ENCODE results near the gene OR2F1. TPM values are rescaled to one million over a fixed set of nuclear protein-coding genes. Genes with fewer than 3 reads are reported as not detected.

OR2F1 gene
- 0.04 TPM in 1 of 2 replicates, not detected in the other for total RNA-seq
- polyA plus RNA-seq = not detected in 2 replicates

GRCh38 chr7:143954544-143954943 lies at the start of gene OR2F1:
Gene OR2F1 (plus strand): TSS chr7:143954844. CDS start chr7:143959971, 5,127 bp downstream.
- H3K4me1 ChIP-seq (ENCODE audit: insufficient read depth) = no peaks in the 10 kb centered on the region
- H3K36me3 ChIP-seq (replicated peaks; ENCODE audit: insufficient read depth, low read depth) = no peaks in the 10 kb centered on the region
- H3K27me3 ChIP-seq = no peaks in the 10 kb centered on the region
- no peak within 1 kb of the TSS for H3K4me2 ChIP-seq
- H3K79me2 ChIP-seq = no peaks in the 10 kb centered on the region
- no peaks in the 10 kb centered on the region for H3K9me2 ChIP-seq (replicated peaks; ENCODE audit: insufficient read depth)
- H3K9me3 ChIP-seq (ENCODE audit: low read depth) = no peaks in the 10 kb centered on the region
- H3K4me3 ChIP-seq = no peak within 1 kb of the TSS
- 79% methylated on average over 3 of the region's 3 CpGs for WGBS (ENCODE audit: low lambda C conversion rate, missing lambda C conversion rate)
- H4K20me1 ChIP-seq (ENCODE audit: insufficient read depth, poor library complexity, severe bottlenecking) = no peaks in the 10 kb centered on the region
- H3K27ac ChIP-seq = no peak within 1 kb of the TSS
- H2AFZ ChIP-seq = no peak within 1 kb of the TSS
- no peak for DNase-seq (ENCODE audit: low spot score)
- TF ChIP-seq CTCF (IDR thresholded peaks at IDR 0.05; ENCODE audit: poor library complexity) = no peak
- TF ChIP-seq EZH2phosphoT487 (IDR thresholded peaks at IDR 0.05; ENCODE audit: low read depth, severe bottlenecking, unreplicated experiment) = no peak
- TF ChIP-seq EZH2 (IDR thresholded peaks at IDR 0.05; ENCODE audit: borderline replicate concordance) = no peak

- no peaks in the 10 kb centered on the region for H4K20me1 ChIP-seq (ENCODE audit: insufficient read depth, poor library complexity, severe bottlenecking)
- H3K27me3 ChIP-seq = no peaks in the 10 kb centered on the region
- H3K36me3 ChIP-seq (replicated peaks; ENCODE audit: insufficient read depth, low read depth) = no peaks in the 10 kb centered on the region
- H3K9me2 ChIP-seq (replicated peaks; ENCODE audit: insufficient read depth) = no peaks in the 10 kb centered on the region
- H3K4me1 ChIP-seq (ENCODE audit: insufficient read depth) = peaks cover 19% of the 10 kb centered on the region
- H2AFZ ChIP-seq = peak overlapping the region; percentile 55
- H3K4me3 ChIP-seq = no peak overlapping the region
- 100% methylated on average over 1 of the region's 1 CpG for whole genome bisulfite sequencing (ENCODE audit: low lambda C conversion rate, missing lambda C conversion rate)
- H3K9me3 ChIP-seq (ENCODE audit: low read depth) = no peaks in the 10 kb centered on the region
- peaks cover 6% of the 10 kb centered on the region for H3K79me2 ChIP-seq
- TF ChIP-seq EZH2 (IDR thresholded peaks at IDR 0.05; ENCODE audit: borderline replicate concordance) = no peak
- TF ChIP-seq EZH2phosphoT487 (IDR thresholded peaks at IDR 0.05; ENCODE audit: low read depth, severe bottlenecking, unreplicated experiment) = no peak
- no peak for TF ChIP-seq CTCF (IDR thresholded peaks at IDR 0.05; ENCODE audit: poor library complexity)
- peak overlapping the region; percentile 59 for H3K4me2 ChIP-seq
- peak overlapping the region; percentile 93 for H3K27ac ChIP-seq
- no peak for DNase-seq (ENCODE audit: low spot score)
Observed at GRCh38 chr7:143905509-143905908, 49.1 kb upstream of the OR2F1 start.

- H3K9me2 ChIP-seq (replicated peaks; ENCODE audit: insufficient read depth) = no peaks in the 10 kb centered on the region
- peaks cover 17% of the 10 kb centered on the region for H3K4me1 ChIP-seq (ENCODE audit: insufficient read depth)
- H3K79me2 ChIP-seq = no peaks in the 10 kb centered on the region
- no peaks in the 10 kb centered on the region for H4K20me1 ChIP-seq (ENCODE audit: insufficient read depth, poor library complexity, severe bottlenecking)
- no peak for TF ChIP-seq EZH2phosphoT487 (IDR thresholded peaks at IDR 0.05; ENCODE audit: low read depth, severe bottlenecking, unreplicated experiment)
- TF ChIP-seq CTCF (IDR thresholded peaks at IDR 0.05; ENCODE audit: poor library complexity) = no peak
- no peak for TF ChIP-seq EZH2 (IDR thresholded peaks at IDR 0.05; ENCODE audit: borderline replicate concordance)
- no peak overlapping the region for H3K4me2 ChIP-seq
- peak overlapping the region; percentile 93 for H3K27ac ChIP-seq
- WGBS (ENCODE audit: low lambda C conversion rate, missing lambda C conversion rate) = 94% methylated on average over 9 of the region's 9 CpGs
- DNase-seq (ENCODE audit: low spot score) = no peak
- no peak overlapping the region for H2AFZ ChIP-seq
- no peaks in the 10 kb centered on the region for H3K9me3 ChIP-seq (ENCODE audit: low read depth)
- H3K4me3 ChIP-seq = no peak overlapping the region
- H3K27me3 ChIP-seq = no peaks in the 10 kb centered on the region
- H3K36me3 ChIP-seq (replicated peaks; ENCODE audit: insufficient read depth, low read depth) = no peaks in the 10 kb centered on the region
Observed at GRCh38 chr7:143906151-143906550, 48.5 kb upstream of the OR2F1 start.

GRCh38 chr7:143906895-143907294 lies 47.7 kb upstream of the OR2F1 start:
- Histone ChIP-seq H3K9me3 (ENCODE audit: low read depth) (no peaks in the 10 kb centered on the region), H3K27me3 (no peaks in the 10 kb centered on the region), H4K20me1 (ENCODE audit: insufficient read depth, poor library complexity, severe bottlenecking) (no peaks in the 10 kb centered on the region), H3K4me1 (ENCODE audit: insufficient read depth) (peaks cover 17% of the 10 kb centered on the region), H3K4me2 (no peak overlapping the region), H3K9me2 (replicated peaks; ENCODE audit: insufficient read depth) (no peaks in the 10 kb centered on the region), H3K79me2 (no peaks in the 10 kb centered on the region), H3K4me3 (no peak overlapping the region), H3K36me3 (replicated peaks; ENCODE audit: insufficient read depth, low read depth) (no peaks in the 10 kb centered on the region), H2AFZ (no peak overlapping the region), H3K27ac (no peak overlapping the region)
- 76% methylated on average over 5 of the region's 5 CpGs for WGBS (ENCODE audit: low lambda C conversion rate, missing lambda C conversion rate)
- TF ChIP-seq EZH2phosphoT487 (IDR thresholded peaks at IDR 0.05; ENCODE audit: low read depth, severe bottlenecking, unreplicated experiment) (no peak), CTCF (IDR thresholded peaks at IDR 0.05; ENCODE audit: poor library complexity) (no peak), EZH2 (IDR thresholded peaks at IDR 0.05; ENCODE audit: borderline replicate concordance) (no peak)
- DNase-seq (ENCODE audit: low spot score) = peak; percentile 41
